HepG2 (cell line): Measurements from ENCODE around the gene HAPLN3.

Experiments used
- ARID4A ChIP-seq: sonication (generic); formaldehyde crosslinking; IDR thresholded peaks from 2 replicates; pipeline ENCODE4 v1.5.0; 2020; ENCODE audit warnings: mild to moderate bottlenecking, missing genetic modification reagents, borderline replicate concordance
- EZH2 ChIP-seq: conservative IDR thresholded peaks from 2 replicates; pipeline ENCODE4 v1.6.1; 2012; ENCODE audit warnings: mild to moderate bottlenecking, low read depth, low read length, moderate library complexity
- HNF4G ChIP-seq, 2 experiments: sonication (generic) in 1 of 2; formaldehyde crosslinking in 1 of 2; IDR thresholded peaks; 2 replicates each; pipeline versions ENCODE4 v1.4.0 to v1.6.1; 2011 to 2020; ENCODE audit warnings: borderline replicate concordance in 2 of 2, low read depth in 2 of 2, mild to moderate bottlenecking in 2 of 2, low read length in 1 of 2, missing genetic modification reagents in 1 of 2, moderate library complexity in 1 of 2
- HNRNPL ChIP-seq: fragments of 200-400 bp; formaldehyde crosslinking; IDR thresholded peaks from 2 replicates; pipeline ENCODE4 v1.6.1; 2017; ENCODE audit warnings: mild to moderate bottlenecking, low read depth, low read length
- JUND ChIP-seq: sonication (generic); formaldehyde crosslinking; IDR thresholded peaks from 2 replicates; pipeline ENCODE4 v1.8.0; 2022; ENCODE audit warnings: mild to moderate bottlenecking, missing genetic modification reagents
- NBN ChIP-seq: fragments of 450-650 bp; conservative IDR thresholded peaks from 2 replicates; pipeline ENCODE4 v1.6.1; 2017
- ZNF761 ChIP-seq: sonication (generic); formaldehyde crosslinking; conservative IDR thresholded peaks from 2 replicates; pipeline ENCODE4 v1.4.0; 2020; ENCODE audit warnings: mild to moderate bottlenecking, missing genetic modification reagents

DNA sequence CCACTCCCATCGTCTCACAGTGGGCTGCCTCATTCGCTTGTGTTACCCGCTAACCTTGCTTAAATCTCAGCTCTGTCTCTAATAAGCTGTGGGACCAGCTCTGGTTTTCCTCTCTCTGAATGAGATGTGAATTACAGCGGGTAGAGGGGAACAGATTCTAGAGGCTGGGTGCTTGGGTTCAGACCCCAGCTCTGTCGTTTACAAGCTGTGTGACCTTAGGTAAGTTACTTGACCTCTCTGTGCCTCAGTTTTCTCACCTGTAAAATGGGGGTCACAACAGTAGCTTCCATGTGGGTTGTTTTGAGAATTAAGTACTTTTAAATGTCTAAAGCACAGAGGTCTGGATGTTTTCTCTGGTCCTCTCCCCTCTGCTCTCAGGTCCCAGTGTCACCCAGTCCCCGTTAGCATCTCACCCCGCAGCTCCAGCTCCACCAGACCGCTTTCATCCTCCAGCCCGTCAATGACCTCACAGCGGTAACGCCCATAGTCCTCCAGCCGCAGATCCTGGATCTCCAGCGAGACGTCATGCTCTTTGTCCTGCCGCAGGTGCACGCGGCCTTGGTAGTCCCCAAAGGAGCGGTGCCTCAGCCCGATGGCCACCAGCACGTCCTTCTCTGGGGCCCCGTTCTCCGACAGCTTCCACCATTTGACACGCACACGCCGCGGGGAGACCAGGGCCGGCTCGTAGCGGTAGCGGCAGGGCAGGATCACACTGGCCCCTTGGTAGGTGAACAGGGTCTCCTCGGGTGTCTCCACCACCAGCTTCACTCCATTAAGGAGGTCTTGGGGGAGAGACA is 14.2 kb downstream of the HAPLN3 start:
- no peak for TF ChIP-seq NBN
- no peak for TF ChIP-seq ARID4A (CRISPR knock-in tag)
- TF ChIP-seq HNRNPL = no peak
- TF ChIP-seq ZNF761 = no peak
- no peak for TF ChIP-seq JUND (CRISPR knock-in tag)
- TF ChIP-seq HNF4G (IDR thresholded peaks at IDR 0.05; ENCODE audit: borderline replicate concordance, low read depth, low read length) = no peak
- no peak for TF ChIP-seq HNF4G (CRISPR knock-in tag; IDR thresholded peaks at IDR 0.05; ENCODE audit: borderline replicate concordance, low read depth)
- no peak for TF ChIP-seq EZH2
